Neuronal stem cell (in vitro differentiated cells): ENCODE measurements around the gene NAP1L5.

ENCODE experiments used
- DNase-seq: peaks from one replicate; pipeline ENCODE4 v3.0.0-alpha.2; 2013; ENCODE audit warnings: low spot score
- H2AFZ ChIP-seq: one replicate; pipeline ENCODE4 v1.6.1; 2013; ENCODE audit warnings: mild to moderate bottlenecking, low read length, inconsistent platforms
- H2AK5ac ChIP-seq: 2 replicates; pipeline ENCODE4 v1.6.1; 2013; ENCODE audit warnings: low read depth, mild to moderate bottlenecking, inconsistent platforms, low read length, moderate library complexity, mixed read lengths
- H2BK120ac ChIP-seq: 2 replicates; pipeline ENCODE4 v1.6.1; 2013; ENCODE audit warnings: low read depth, mild to moderate bottlenecking, inconsistent platforms, low read length, moderate library complexity, mixed read lengths
- H2BK12ac ChIP-seq: one replicate; pipeline ENCODE4 v1.6.1; 2013; ENCODE audit warnings: low read length, inconsistent platforms
- H2BK15ac ChIP-seq: 2 replicates; pipeline ENCODE4 v1.6.1; 2013; ENCODE audit warnings: mild to moderate bottlenecking, low read length, inconsistent platforms, mixed read lengths
- H2BK5ac ChIP-seq: one replicate; pipeline ENCODE4 v1.6.1; 2013; ENCODE audit warnings: inconsistent platforms, mild to moderate bottlenecking, low read length, moderate library complexity
- H3K14ac ChIP-seq: one replicate; pipeline ENCODE4 v1.6.1; 2013; ENCODE audit warnings: low read length, inconsistent platforms
- H3K18ac ChIP-seq: 2 replicates; pipeline ENCODE4 v1.6.1; 2013; ENCODE audit warnings: low read length, inconsistent platforms
- H3K23ac ChIP-seq: 2 replicates; pipeline ENCODE4 v1.6.1; 2013; ENCODE audit warnings: low read depth, mild to moderate bottlenecking, mixed read lengths, low read length, inconsistent platforms; ENCODE audit not compliant: poor library complexity
- H3K27ac ChIP-seq: replicated peaks from 3 replicates; pipeline ENCODE4 v1.5.1; 2013; ENCODE audit warnings: low read length, inconsistent platforms
- H3K27me3 ChIP-seq, 3 experiments: 2 replicates each; pipeline ENCODE4 v1.6.1; 2013; ENCODE audit warnings: low read length in 3 of 3, mild to moderate bottlenecking in 2 of 3, inconsistent platforms in 1 of 3, low read depth in 1 of 3, mixed read lengths in 1 of 3, moderate library complexity in 1 of 3; ENCODE audit not compliant: control insufficient read depth in 3 of 3, insufficient read depth in 3 of 3
- H3K36me3 ChIP-seq, 2 donors: replicated peaks in 1 of 2; 2 replicates each; pipeline ENCODE4 v1.6.1; 2013; ENCODE audit warnings: low read length in 2 of 2; ENCODE audit not compliant: control insufficient read depth in 2 of 2, insufficient read depth in 2 of 2
- H3K4ac ChIP-seq: 2 replicates; pipeline ENCODE4 v1.6.1; 2013; ENCODE audit warnings: inconsistent platforms, mild to moderate bottlenecking, low read length, moderate library complexity
- H3K4me1 ChIP-seq, 2 donors: 1 replicate in 1 of 2; 2 replicates in 1 of 2; pipeline ENCODE4 v1.6.1; 2013; ENCODE audit warnings: low read length in 2 of 2, low read depth in 1 of 2; ENCODE audit not compliant: control insufficient read depth in 2 of 2, insufficient read depth in 1 of 2
- H3K4me2 ChIP-seq: one replicate; pipeline ENCODE4 v1.6.1; 2013; ENCODE audit warnings: mild to moderate bottlenecking, low read length, inconsistent platforms; ENCODE audit not compliant: insufficient read depth, poor library complexity, severe bottlenecking
- H3K4me3 ChIP-seq, 2 donors: 2 replicates each; pipeline ENCODE4 v1.5.1; 2013; ENCODE audit warnings: low read length in 2 of 2, mild to moderate bottlenecking in 2 of 2, inconsistent platforms in 1 of 2, moderate library complexity in 1 of 2
- H3K79me1 ChIP-seq: one replicate; pipeline ENCODE4 v1.6.1; 2013; ENCODE audit warnings: low read depth, mild to moderate bottlenecking, inconsistent platforms, low read length, moderate library complexity
- H3K9ac ChIP-seq: one replicate; pipeline ENCODE4 v1.6.1; 2013; ENCODE audit warnings: mild to moderate bottlenecking, low read depth, low read length, inconsistent platforms; ENCODE audit not compliant: poor library complexity
- H3K9me3 ChIP-seq, 2 donors: replicated peaks in 1 of 2; 2 replicates each; pipeline versions ENCODE3 to v1.6.1; 2013; ENCODE audit warnings: low read length in 2 of 2, mild to moderate bottlenecking in 2 of 2, inconsistent platforms in 1 of 2, low read depth in 1 of 2, mixed read lengths in 1 of 2, moderate library complexity in 1 of 2; ENCODE audit not compliant: control insufficient read depth in 2 of 2, insufficient read depth in 1 of 2
- H4K8ac ChIP-seq: one replicate; pipeline ENCODE4 v1.6.1; 2013; ENCODE audit warnings: low read depth, mild to moderate bottlenecking, inconsistent platforms, low read length, moderate library complexity
- H4K91ac ChIP-seq: one replicate; pipeline ENCODE4 v1.6.1; 2013; ENCODE audit warnings: low read length, low read depth, mild to moderate bottlenecking, inconsistent platforms; ENCODE audit not compliant: poor library complexity
- WGBS, 2 donors: extraction: QIAGEN DNeasy Blood & Tissue Kit; methylation state at CpG; one replicate each; pipeline ENCODE4 v1.1.7; 2013; ENCODE audit warnings: missing lambda C conversion rate in 2 of 2, mixed read lengths in 1 of 2; ENCODE audit not compliant: insufficient read length in 2 of 2, insufficient replicate concordance in 1 of 2; ENCODE audit errors: extremely low coverage in 2 of 2; 5-methylcytosine and 5-hydroxymethylcytosine counted together

NAP1L5 gene

GRCh38 chr4:88674565-88674964 is 23.1 kb downstream of the NAP1L5 start:
- H2BK12ac ChIP-seq, result no peak overlapping the region
- no peak overlapping the region for H2BK15ac ChIP-seq
- no peak overlapping the region for H2BK5ac ChIP-seq
- no peaks in the 10 kb centered on the region for H3K4me1 ChIP-seq
- no peak overlapping the region for H2AK5ac ChIP-seq
- H3K36me3 ChIP-seq, result no peaks in the 10 kb centered on the region
- H3K9me3 ChIP-seq, result no peaks in the 10 kb centered on the region
- no peak overlapping the region for H3K9ac ChIP-seq
- no peak overlapping the region for H2BK120ac ChIP-seq
- no peak overlapping the region for H3K14ac ChIP-seq
- H3K27ac ChIP-seq, result no peak overlapping the region
- H3K27me3 ChIP-seq, result no peaks in the 10 kb centered on the region
- no peaks in the 10 kb centered on the region for H3K79me1 ChIP-seq
- no peak overlapping the region for H3K4me3 ChIP-seq
- no peak overlapping the region for H2AFZ ChIP-seq
- no peak overlapping the region for H3K23ac ChIP-seq
- H3K18ac ChIP-seq, result no peak overlapping the region
- H4K91ac ChIP-seq, result no peak overlapping the region
- H3K4me2 ChIP-seq, result no peak overlapping the region
- no peak for DNase-seq
- no peak overlapping the region for H4K8ac ChIP-seq
- H3K4ac ChIP-seq, result no peak overlapping the region

DNA sequence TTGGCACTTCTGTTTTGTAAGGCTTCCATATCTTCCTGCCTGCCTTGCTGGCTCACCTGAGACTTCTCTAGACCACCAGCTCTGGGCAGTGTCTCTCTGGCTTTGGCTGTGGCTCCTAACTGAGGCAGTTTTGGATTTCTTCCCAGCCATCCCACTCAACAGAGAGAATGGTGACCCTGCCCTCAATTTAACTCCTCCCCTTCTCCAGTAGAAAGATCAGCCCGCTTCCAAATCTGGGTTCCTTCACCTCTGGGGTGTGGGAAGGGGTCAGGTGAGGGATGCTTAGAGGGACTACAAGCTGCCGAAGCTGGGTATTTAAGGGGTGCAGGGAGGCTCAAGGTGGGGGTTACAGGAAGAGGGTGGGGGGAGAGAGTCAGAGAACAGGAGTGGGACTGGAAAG is 23.7 kb downstream of the NAP1L5 start:
- no peak overlapping the region for H2AK5ac ChIP-seq
- no peak overlapping the region for H2BK15ac ChIP-seq
- no peaks in the 10 kb centered on the region for H3K27me3 ChIP-seq
- H3K27ac ChIP-seq, result no peak overlapping the region
- H4K8ac ChIP-seq, result no peak overlapping the region
- no peaks in the 10 kb centered on the region for H3K36me3 ChIP-seq
- H2BK120ac ChIP-seq, result no peak overlapping the region
- H3K18ac ChIP-seq, result no peak overlapping the region
- no peak overlapping the region for H2BK5ac ChIP-seq
- H3K4me1 ChIP-seq, result no peaks in the 10 kb centered on the region
- H3K4me3 ChIP-seq, result no peak overlapping the region
- no peak overlapping the region for H4K91ac ChIP-seq
- no peak overlapping the region for H3K9ac ChIP-seq
- no peak overlapping the region for H3K23ac ChIP-seq
- no peak overlapping the region for H3K4me2 ChIP-seq
- H3K4ac ChIP-seq, result no peak overlapping the region
- H3K14ac ChIP-seq, result no peak overlapping the region
- H2AFZ ChIP-seq, result no peak overlapping the region
- H3K9me3 ChIP-seq, result no peaks in the 10 kb centered on the region
- H2BK12ac ChIP-seq, result no peak overlapping the region
- WGBS, 2 donors, result no CpG with 5 or more reads among the region's 2 CpGs
- no peak for DNase-seq
- no peaks in the 10 kb centered on the region for H3K79me1 ChIP-seq

- Histone ChIP-seq H3K27me3 (no peaks in the 10 kb centered on the region), H3K9me3 (no peaks in the 10 kb centered on the region), H3K4me1 (no peaks in the 10 kb centered on the region), H3K4me3 (no peak overlapping the region), H3K23ac (no peak overlapping the region), H3K14ac (no peak overlapping the region), H3K27ac (no peak overlapping the region), H3K36me3 (no peaks in the 10 kb centered on the region), H3K79me1 (no peaks in the 10 kb centered on the region), H2BK120ac (no peak overlapping the region), H2BK15ac (no peak overlapping the region), H3K4me2 (no peak overlapping the region), H2BK5ac (no peak overlapping the region), H3K9ac (no peak overlapping the region), H4K8ac (no peak overlapping the region), H3K18ac (no peak overlapping the region), H2AK5ac (no peak overlapping the region), H4K91ac (no peak overlapping the region), H3K4ac (no peak overlapping the region), H2AFZ (no peak overlapping the region), H2BK12ac (no peak overlapping the region)
- no CpG with 5 or more reads among the region's 5 CpGs for WGBS, 2 donors
- no peak for DNase-seq
Observed at GRCh38 chr4:88672987-88673386, 24.6 kb downstream of the NAP1L5 start.

DNA sequence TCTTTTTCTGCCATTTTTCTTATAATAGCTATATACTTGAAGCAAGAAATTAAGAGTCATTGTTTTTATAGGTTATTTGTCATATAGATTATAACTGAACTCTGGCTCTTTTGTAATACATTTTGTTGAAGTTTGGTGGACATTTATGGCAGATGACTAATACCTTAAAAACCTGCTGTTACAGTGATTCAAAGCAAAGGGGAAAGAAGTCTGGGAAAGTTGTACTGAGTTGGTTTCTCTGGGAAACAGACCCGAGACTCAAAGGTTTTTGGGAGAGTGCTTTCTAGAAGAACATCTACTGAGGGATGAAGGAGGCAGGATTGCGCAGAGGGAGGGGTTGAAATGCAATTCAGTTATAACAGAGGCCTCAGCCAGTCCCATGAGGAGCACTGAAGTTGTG is 35.9 kb downstream of the NAP1L5 start:
- Histone ChIP-seq H4K8ac (no peak overlapping the region), H3K18ac (no peak overlapping the region), H3K27ac (no peak overlapping the region), H3K9me3 (no peaks in the 10 kb centered on the region), H4K91ac (no peak overlapping the region), H3K4ac (no peak overlapping the region), H2BK12ac (no peak overlapping the region), H2BK15ac (no peak overlapping the region), H3K79me1 (no peaks in the 10 kb centered on the region), H3K23ac (no peak overlapping the region), H2BK120ac (no peak overlapping the region), H3K36me3 (no peaks in the 10 kb centered on the region), H3K27me3 (no peaks in the 10 kb centered on the region), H3K9ac (no peak overlapping the region), H2BK5ac (no peak overlapping the region), H3K4me2 (no peak overlapping the region), H3K14ac (no peak overlapping the region), H2AK5ac (no peak overlapping the region), H3K4me1 (no peaks in the 10 kb centered on the region), H2AFZ (no peak overlapping the region), H3K4me3 (no peak overlapping the region)
- DNase-seq, result no peak
- no CpG with 5 or more reads among the region's 2 CpGs for WGBS, 2 donors
